HG03521 (cell line): ENCODE results near the gene HES1.
"Not testable (repeated sequence)": the region's sequence is repeated elsewhere in the genome, so short reads cannot be mapped to it uniquely, and the experiment has no call there.

Experiments
- ATAC-seq: cut with Tn5 transposase; IDR thresholded peaks from one replicate; pipeline ENCODE4 v1.9.1; 2021; ENCODE audit warnings: mild to moderate bottlenecking, moderate library complexity; ENCODE audit not compliant: unreplicated experiment

Gene HES1

DNA sequence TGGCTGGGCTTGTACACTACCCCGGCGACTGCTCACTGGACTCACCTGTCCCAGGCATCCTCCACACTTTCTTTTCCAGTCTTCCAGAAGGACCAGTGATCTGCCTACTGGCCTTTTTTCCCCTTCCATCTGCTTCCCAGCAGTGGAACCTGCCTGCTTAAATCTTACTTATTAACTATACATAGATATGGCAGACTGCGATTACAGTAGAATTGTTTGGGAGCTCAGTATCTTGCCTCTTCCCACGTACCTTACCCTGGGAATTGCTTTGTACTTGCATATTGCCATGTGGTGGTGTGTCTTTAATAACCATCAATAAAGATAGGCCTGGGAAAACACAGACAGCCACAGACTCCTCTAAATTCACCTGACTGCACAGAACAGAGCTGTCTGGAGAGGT, 11.8 kb upstream of the HES1 start:
- no peak for ATAC-seq

DNA sequence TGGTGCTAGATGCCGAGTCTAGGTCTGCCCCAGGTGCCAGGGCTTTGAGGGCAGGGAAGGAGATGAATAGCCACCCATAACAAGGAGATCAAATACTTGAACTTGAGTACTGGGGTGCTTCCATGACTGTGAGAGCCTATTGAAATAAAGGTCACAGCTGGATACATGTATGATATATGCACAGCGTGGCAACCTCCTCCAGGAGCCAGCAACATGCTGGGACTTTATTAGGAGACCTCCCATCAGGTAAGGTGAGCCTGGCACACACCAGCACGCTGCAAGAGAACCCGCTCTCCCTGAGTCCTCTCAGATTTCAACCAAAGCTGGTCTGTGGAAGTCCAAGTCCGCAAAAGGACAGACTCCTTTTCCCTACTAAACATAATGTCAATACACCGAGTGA, 10.5 kb upstream of the HES1 start:
- ATAC-seq = no peak

DNA sequence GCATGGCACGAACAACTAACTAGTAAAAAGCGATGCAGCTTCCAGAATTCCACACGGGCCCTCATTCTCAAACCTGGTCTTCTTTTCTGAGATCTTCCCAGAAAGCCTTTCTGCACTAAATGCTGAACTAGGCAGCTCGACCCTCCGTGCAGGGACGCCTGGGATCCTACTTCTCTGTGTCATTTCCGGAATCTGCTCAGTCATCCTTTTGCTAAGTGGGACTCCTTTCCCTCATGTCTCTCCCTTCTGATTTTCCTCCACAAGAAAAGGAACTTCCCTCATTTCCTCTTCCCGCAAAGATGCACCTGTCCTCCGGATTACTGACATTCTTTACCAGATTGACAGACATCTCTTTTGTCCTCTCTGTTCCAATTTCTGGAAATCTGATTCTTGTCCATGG, 9.2 kb upstream of the HES1 start:
- no peak for ATAC-seq

DNA sequence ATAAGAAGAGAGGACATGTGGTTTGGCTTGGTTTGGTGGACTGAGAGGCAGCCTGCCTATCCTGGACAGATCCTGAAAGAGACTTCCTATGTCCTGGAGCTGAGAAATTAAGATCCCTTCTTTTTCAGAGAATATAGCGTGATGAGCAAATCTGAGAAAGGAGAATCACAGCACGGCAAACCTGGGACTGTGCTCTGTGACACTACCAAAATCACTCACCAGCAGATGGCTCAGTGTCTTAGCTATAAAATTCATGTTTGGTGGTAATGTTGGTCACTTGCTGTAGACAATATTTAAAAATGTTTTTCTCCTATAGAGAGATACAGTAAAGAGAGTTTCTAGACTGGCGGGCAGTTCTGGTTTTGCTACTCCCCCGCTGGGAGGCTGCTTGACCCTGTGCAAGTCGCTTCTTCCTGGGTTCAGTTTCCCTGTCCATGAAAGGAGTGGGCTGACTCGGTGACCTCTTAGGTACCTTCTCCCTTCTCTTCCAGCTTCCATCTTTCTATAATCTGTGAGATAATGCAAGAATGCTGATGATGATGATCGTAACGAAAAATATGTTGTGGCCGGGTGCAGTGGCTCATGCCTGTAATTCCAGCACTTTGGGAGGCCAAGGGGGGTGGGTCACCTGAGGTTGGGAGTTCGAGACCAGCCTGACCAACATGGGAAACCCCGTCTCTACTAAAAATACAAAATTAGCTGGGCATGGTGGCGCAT, 7.6 kb upstream of the HES1 start:
- ATAC-seq = no peak

DNA sequence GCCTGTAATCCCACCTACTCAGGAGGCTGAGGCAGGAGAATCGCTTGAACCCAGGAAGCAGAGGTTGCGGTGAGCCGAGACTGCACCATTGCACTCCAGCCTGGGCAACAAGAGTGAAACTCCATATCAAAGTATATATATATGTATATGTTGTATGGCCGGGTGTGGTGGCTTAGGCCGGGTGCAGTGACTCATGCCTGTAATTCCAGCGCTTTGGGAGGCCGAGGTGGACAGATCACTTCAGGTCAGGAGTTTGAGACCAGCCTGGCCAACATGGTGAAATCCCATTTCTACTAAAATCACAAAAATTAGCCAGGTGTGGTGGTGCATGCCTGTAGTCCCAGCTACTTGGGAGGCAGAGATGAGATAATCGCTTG, 7.0 kb upstream of the HES1 start:
- ATAC-seq = not testable (repeated sequence)

DNA sequence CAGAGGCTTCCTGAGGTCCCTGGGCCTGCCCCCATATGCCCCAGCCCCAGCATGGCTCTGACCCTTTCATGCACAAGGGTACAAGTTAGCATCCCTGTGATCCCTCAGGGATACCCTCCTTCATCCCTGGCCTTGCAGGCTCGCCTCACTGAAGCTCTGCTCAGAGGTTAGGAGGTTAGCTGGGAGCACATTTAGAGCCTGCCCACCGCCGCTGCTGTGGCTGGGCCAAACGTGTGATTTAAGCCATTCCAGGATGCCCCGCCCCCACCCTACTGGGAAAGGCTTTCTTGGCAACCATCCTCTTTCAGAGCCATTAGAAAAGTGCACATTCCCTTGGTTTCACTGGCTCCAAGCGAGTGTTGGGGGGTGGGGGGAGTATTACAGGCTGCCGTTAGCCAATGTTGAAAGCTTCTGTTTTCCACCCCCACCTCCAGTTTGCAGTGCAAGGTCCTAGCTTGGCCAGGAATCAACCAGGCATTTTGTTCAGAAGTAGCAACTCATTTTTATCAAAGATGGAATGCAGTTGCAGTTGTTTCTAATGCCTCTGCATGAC, 6.3 kb upstream of the HES1 start:
- no peak for ATAC-seq

DNA sequence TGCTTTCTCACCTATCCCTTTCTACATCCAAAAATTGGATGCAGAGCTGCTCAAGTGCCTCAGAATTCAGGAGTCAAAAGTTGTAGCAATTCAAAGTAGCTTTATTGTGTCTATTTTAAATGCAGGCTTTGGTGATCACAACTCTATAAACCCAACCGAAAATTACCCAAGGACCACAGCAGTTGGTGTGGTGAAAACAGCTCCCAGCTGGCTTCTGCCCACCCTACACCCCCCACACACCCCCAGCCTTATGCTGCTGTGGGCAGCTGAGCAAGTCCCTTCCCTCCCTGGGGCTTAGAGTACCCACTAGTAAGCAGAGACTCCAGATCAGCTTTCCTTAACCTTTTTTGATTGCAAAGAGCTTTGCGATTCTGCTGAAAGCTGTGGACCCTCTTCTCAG, 5.8 kb upstream of the HES1 start:
- ATAC-seq = no peak

DNA sequence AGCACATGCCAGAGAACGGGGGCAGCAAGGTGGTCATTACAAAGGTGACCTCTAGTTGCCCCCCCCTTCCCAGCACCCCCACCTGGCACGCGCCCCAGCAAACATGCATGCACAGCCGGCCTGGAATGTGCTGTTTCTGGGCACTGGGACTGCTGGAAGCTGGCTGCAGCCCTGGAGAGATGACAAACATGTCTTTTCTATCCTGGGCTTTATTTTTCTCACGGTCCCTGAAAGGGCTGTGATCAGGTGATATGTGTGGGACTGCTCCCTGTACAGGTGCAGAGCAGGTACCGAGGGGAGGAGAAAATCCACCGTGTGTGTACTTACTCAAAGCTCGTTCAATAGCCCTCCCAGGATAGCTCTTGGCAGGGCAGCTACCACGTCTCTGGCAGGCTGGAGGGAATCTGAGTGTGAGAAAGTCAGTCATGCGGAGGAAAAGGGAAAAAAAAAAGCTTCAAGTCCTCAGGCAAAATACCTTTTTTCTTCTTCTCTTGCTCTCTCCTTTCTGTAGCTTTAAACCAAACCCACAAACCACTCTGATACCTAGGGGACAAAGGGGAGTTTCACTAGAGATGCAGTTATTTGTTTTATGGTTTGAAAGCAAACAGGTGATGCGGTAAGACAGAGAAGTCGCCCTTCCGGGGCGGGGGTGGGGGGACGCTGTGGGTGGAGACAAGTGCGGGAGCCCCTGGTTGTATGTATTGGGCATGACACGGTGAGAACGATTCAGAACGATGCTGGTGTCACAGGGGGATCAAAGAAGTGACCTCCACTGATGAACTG, 5.0 kb upstream of the HES1 start:
- peak; percentile 56 for ATAC-seq

DNA sequence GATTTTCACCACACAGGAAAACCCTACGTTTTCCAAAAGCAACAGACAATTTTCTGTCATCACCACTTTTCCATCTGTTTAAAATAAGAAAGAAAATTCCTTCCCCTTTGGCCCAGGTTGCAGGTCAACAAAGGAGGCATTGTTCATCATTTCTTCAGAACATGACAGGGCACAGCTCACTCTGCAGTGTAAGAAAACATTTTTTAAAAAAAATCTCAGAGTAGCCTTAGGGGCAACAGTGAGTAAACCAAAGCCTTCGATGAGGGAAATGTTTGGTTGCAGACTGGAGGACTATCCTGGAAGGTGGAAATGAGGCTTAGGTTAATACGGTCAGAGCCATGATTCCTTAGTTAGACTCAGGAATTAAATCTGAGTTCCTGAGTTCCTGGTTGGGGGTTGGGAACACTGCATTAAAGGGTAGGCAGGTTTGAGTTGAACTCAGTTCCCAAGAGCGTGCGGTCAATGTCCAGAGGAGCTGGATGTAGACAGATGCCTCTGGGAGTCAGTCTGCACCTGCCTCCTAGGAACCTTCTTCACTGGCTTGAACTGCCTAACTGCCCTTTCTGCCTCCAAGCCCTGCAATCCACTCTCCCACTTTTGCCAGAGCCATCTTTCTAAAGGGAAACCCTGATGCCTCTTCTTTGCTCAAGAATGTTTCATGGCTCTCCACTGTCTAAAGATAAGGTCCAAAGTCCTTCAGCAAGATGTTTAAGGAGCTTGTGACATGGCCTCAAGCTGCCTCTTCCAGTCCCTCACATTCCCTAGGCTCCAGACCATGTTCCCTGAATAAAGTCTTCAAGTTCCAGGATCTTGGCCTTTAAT, 3.3 kb upstream of the HES1 start:
- ATAC-seq = no peak

DNA sequence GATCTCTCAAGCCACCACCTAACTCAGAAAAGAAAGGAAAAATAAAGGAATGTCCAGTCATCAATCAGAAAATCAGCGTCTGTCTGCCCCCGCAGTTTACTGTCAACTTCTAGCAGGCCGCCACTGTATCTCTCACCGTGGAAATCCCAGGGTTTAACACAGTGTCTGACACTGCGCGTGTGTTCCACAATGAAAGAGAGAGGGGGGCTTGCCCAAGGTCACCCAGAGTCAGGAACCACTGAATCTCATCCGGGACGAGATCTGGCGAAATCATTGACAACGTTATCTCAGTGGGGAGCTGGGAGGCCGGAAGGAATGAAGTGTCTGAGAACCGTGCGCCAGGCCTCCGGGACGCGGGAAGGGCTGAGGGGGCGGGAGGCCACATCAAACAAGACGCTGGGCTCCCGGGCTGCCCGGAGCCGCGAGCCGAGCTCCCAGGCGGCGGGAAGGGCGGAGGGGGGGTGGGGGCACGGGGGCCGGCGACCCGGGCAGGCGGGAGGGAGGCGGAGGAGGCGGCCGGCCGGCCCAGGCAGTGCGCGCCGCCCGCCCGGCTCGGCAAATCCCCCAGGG, 2.2 kb upstream of the HES1 start:
- no peak for ATAC-seq

DNA sequence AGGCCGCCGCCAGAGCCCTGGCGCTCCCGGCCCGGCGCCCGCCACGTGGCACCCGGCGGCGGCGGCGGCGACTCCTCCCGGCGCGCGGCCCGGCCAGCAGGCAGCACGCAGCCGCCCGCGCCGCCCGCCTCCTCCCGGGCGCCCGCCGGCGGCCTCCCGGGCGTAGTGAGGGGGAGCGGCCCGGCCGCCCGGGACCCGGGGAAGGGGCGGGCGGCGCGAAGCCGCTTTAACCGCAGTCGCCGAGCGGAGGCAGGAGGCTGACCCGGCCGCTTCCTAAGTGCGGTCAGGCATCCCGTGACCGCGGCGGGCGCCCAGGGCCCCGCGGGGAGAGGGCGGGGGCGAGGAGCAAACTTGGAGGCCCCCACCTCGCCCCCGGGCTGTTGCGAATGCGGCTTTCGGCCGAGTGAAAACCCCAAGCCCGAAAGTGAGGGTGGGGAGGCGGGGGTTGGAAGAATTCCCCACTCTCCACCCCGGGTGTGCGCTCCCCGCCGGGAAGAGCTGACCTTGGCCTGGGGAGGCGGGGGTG, 1.7 kb upstream of the HES1 start:
- ATAC-seq = peak; percentile 13

DNA sequence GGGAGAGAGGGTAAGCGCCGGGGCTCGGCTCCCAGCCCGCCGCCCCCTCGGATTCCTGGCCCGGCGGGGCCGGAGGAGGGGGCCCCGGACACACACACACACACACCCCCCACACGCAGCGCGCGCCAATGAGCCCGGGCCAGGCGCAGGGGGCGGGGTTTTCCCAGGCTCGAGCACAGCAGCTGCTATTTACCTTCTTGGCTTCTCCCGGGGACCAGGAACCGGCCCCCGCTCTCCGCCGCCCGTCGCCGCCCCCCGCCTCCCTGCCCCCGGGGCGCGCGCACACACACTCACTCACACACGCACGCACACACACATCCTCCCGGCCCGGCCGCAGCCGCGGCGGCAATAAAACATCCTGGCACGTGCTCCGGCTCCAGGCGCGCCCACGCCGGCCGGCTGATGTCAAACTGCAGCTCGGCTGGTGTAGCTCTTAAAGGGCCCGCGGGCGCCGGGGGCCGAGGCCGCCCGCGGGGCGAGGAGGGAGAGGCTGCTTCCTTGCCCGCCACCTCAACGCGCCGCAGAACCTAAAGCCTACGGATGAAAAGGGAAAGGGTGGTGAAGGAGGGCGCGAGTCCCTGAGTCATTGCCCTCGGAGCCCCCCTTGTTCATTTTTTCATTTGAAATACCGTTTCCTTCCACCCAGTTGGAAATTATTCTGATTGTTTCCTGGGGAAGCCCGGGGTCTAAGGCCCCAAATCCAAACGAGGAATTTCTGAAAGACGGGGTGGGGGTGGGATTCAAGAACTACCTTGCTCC, 1.0 kb upstream of the HES1 start:
- peak; percentile 39 for ATAC-seq

DNA sequence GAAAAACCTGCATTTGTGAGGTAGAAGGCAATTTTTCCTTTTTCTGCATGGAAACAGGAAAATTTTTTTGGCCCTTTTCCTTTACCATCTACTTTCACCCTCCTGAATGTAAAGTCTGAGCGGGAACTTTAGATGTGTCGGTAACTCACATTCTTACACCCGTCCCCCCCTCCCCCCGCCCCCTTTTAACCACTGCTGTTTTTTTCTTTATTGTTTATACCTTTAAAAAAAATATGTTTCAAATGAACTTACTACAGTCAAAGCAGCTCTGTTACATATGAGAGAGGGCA, 487 bp upstream of the HES1 start:
- no peak for ATAC-seq

DNA sequence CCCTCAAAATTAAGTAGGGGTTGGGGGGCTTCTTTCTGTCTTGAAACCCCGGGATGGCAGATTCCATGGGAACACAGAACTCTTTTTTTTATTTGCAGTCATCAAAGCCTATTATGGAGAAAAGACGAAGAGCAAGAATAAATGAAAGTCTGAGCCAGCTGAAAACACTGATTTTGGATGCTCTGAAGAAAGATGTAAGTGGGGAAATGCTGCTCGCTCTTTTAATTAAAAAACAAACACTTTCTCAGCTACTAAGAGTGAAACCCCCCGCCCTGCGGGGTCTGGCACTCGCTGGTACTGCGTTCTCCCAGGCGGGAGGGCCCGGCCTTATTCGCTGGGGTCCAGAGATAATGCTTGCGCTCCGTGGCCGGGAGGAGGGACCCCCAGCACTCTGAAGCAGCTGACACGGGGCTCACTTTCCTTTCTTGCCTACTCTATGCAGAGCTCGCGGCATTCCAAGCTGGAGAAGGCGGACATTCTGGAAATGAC, 615 bp downstream of the HES1 start:
- ATAC-seq = no peak

DNA sequence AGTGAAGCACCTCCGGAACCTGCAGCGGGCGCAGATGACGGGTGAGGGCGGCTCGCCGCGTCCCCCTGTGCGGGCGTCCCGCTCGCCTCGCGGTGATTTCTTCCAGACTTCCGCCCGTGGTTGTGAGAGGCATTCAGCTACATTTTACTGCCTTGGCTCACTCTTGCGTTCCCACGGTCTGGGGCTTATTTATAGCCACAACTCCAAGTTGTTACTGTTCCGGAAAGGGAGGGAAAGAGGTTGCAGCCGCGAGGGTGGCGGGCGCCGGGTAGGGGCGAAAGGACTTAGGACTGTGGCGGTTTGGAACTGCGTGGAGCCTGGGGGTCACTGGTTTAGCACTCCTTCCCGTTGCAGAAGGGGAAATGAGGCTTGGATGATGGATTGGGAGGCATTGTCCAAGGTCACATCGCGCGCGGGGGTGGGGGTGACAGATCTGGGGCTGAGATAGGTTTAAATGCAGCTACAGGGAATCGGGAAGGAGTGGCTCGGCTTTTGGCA, 1.1 kb downstream of the HES1 start:
- ATAC-seq = no peak

DNA sequence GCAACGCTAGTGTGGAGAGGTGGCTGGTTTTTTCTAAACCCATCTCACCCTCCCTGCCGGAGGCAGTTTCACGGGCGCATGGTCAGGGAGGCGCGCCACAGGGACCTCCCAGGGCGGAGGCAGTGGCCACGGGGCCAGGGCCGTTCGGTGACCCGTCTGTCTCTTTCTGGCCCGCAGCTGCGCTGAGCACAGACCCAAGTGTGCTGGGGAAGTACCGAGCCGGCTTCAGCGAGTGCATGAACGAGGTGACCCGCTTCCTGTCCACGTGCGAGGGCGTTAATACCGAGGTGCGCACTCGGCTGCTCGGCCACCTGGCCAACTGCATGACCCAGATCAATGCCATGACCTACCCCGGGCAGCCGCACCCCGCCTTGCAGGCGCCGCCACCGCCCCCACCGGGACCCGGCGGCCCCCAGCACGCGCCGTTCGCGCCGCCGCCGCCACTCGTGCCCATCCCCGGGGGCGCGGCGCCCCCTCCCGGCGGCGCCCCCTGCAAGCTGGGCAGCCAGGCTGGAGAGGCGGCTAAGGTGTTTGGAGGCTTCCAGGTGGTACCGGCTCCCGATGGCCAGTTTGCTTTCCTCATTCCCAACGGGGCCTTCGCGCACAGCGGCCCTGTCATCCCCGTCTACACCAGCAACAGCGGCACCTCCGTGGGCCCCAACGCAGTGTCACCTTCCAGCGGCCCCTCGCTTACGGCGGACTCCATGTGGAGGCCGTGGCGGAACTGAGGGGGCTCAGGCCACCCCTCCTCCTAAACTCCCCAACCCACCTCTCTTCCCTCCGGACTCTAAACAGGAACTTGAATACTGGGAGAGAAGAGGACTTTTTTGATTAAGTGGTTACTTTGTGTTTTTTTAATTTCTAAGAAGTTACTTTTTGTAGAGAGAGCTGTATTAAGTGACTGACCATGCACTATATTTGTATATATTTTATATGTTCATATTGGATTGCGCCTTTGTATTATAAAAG, 1.8 kb downstream of the HES1 start:
- ATAC-seq = peak; percentile 31

DNA sequence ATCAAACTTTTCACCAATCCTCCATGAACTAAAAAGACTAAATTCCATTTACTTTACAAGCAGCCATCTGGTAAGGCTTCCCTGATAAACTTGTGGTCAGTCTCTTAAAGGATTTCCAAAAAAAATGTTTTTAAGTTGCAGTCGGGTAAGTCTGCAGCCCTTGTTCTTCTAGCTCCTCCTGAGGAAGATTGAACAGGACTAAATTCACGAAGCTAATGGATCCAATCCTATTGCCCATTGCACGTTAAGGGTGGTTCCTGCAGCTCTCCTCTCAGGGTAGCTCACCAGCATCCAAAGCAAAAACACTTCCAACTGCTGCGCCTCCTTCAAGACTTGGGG, 2.8 kb downstream of the HES1 start:
- ATAC-seq = no peak

DNA sequence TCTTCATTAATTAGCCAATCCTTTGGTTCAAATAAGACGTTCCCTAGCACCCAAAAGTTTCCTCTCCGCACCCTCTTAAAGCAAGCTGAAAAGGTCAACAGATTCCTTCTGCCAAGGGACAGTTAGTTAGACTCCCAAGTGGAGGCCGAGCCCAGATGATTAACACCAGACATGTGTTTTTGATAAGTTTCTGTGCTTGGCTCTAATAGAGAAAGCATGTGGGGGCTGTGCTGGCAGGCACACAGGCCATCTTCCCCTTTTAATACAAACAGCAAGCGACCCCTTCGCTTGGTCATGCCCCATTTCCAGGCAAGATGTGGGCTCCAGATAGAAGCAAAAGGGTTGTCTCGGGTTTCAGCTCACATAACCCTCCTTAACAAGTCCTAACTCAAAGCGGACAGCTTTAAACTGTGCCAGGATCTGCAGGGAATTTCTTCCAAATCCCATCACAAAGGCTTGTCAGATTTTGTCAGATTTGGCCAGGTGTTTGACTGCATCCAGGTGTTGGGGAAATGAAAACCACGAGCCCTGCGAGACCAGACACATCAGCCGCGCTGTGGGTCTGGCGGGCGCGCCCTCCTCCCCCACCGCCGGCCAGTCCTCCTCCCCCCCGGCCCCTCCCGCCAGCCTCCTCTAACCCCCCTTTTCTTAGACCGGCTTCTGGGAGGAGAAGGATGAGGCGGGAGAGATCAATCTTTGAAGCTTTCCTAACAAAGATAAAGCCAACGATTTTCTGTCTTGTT, 3.3 kb downstream of the HES1 start:
- no peak for ATAC-seq
